Testis (tissue), 3 donors: ENCODE results near the gene ZMAT2. TPM values are rescaled to one million over a fixed set of nuclear protein-coding genes. Genes with fewer than 3 reads are reported as not detected.

ENCODE experiments used
- DNase-seq: peaks from one replicate; pipeline ENCODE4 v3.0.0-alpha.2; 2019
- H3K27ac ChIP-seq, 2 donors: fragments of 200-600 bp; sonication (generic); one replicate each; pipeline ENCODE4 v1.5.1; 2019
- H3K27me3 ChIP-seq: fragments of 200-600 bp; sonication (generic); one replicate; pipeline ENCODE4 v1.5.1; 2019
- H3K36me3 ChIP-seq: fragments of 200-600 bp; sonication (generic); one replicate; pipeline ENCODE4 v1.5.1; 2017; ENCODE audit warnings: low read depth; ENCODE audit errors: missing control alignments
- H3K4me1 ChIP-seq: fragments of 200-600 bp; sonication (generic); one replicate; pipeline ENCODE4 v1.5.1; 2019
- H3K4me3 ChIP-seq, 2 donors: fragments of 200-600 bp; sonication (generic); one replicate each; pipeline ENCODE4 v1.5.1; 2017 to 2019
- H3K9me3 ChIP-seq: fragments of 200-600 bp; sonication (generic); one replicate; pipeline ENCODE4 v1.5.1; 2017
- POLR2A ChIP-seq: fragments of 450-650 bp; IDR thresholded peaks from one replicate; pipeline ENCODE4 v1.6.1; 2017; ENCODE audit warnings: antibody characterized with exemption, mild to moderate bottlenecking, moderate library complexity
- WGBS, 2 donors: methylation state at CpG; one replicate each; pipeline ENCODE4 v1.1.5; 2018; 5-methylcytosine and 5-hydroxymethylcytosine counted together
- intact Hi-C: fragments of 100-400 bp; cut with DNase I; formaldehyde crosslinking; loops from one replicate; pipeline ENCODE4 v1.15.1; 2023; ENCODE audit warnings: low total_unique reads
- polyA plus RNA-seq: library from polyadenylated mRNA; stranded (reverse); fragments of 350-450 nt; fragmentation: Illumina TruSeq; extraction: RNeasy Lipid Tissue Mini Kit (QIAGEN cat#74804); gene quantifications from one replicate; pipeline ENCODE4 v1.2.3, GENCODE V29; 2014; ENCODE audit warnings: low read depth, low replicate concordance; ENCODE audit not compliant: insufficient read depth
- small RNA-seq, 2 donors: library from RNA; depleted of rRNA; stranded (forward); fragments of <200 nt; gene quantifications; one replicate each; pipeline ENCODE3, GENCODE V24; 2016
- total RNA-seq, 2 donors: library from RNA; depleted of rRNA; stranded (reverse); fragments of >200 nt; gene quantifications; one replicate each; pipeline ENCODE4 v1.2.3, GENCODE V29; 2016
- TF ChIP-seq, protein P1 (sequence below), 3 experiments: fragments of 450-650 bp in 2 of 3; fragments of 200-600 bp in 1 of 3; sonication (generic) in 1 of 3; IDR thresholded peaks; one replicate each; pipeline ENCODE4 v1.5.1; 2016 to 2019; ENCODE audit warnings: antibody characterized with exemption in 3 of 3, mild to moderate bottlenecking in 2 of 3, moderate library complexity in 1 of 3

The ZMAT2 gene
- total and polyA plus RNA-seq, 3 donors from 2014 or later, result 28.5 to 50.5 (median 30.2) TPM

DNA sequence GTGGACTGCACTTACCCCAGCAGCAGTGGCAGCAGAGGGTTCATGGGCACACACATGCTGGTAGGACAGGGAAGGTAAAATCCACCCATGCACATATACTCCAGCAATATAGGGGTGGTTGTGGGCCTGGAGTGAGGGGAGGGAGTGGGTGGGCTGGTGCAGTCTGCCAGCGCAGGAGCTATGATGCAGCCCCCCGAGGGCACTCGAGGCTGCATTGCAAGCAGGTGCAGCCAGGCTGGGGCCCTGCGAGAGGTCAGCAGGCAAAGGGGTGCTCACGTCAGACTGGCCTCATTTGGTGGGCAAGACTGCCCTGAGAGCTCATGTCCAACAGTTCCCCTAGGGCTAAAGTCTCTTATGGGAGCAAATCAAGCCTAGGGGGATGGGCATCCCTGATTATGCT is 53.3 kb downstream of the ZMAT2 start:
- no peaks in the 10 kb centered on the region for H3K4me1 ChIP-seq
- intact Hi-C loops, result no loop called here
- 80 to 84% methylated on average over 1 to 5 of the region's 5 CpGs for WGBS, 2 donors
- no peak overlapping the region for H3K4me3 ChIP-seq
- no peaks in the 10 kb centered on the region for H3K36me3 ChIP-seq
- no peaks in the 10 kb centered on the region for H3K27me3 ChIP-seq
- no peak for TF ChIP-seq POLR2A
- TF ChIP-seq, protein P1, sequence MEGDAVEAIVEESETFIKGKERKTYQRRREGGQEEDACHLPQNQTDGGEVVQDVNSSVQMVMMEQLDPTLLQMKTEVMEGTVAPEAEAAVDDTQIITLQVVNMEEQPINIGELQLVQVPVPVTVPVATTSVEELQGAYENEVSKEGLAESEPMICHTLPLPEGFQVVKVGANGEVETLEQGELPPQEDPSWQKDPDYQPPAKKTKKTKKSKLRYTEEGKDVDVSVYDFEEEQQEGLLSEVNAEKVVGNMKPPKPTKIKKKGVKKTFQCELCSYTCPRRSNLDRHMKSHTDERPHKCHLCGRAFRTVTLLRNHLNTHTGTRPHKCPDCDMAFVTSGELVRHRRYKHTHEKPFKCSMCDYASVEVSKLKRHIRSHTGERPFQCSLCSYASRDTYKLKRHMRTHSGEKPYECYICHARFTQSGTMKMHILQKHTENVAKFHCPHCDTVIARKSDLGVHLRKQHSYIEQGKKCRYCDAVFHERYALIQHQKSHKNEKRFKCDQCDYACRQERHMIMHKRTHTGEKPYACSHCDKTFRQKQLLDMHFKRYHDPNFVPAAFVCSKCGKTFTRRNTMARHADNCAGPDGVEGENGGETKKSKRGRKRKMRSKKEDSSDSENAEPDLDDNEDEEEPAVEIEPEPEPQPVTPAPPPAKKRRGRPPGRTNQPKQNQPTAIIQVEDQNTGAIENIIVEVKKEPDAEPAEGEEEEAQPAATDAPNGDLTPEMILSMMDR (IDR thresholded peaks at IDR 0.05), result no peak
- H3K27ac ChIP-seq, result no peak overlapping the region
- no peak for DNase-seq
- no peaks in the 10 kb centered on the region for H3K9me3 ChIP-seq

Small RNA genes within 50 kb of the gene (small RNA-seq; reads per million reads assigned to genes)
- gene VTRNA1-1 (12.8 to 13.9 reads per million in 2 donors), gene VTRNA1-2 (3.0 to 5.8 reads per million in 2 donors), gene VTRNA1-3 (0 reads per million in 2 donors)

Other genes with a start within 250 kb of the ZMAT2 start
- gene EIF4EBP3, start 152.8 kb upstream of the ZMAT2 start, total RNA-seq, result 10 to 100 TPM; 11.7 to 14.0 TPM
- gene EIF4EBP3, start 152.8 kb upstream of the ZMAT2 start, polyA plus RNA-seq, result 47.3 TPM
- gene SRA1, start 143.0 kb upstream of the ZMAT2 start, total RNA-seq, result 10 to 100 TPM; 43.1 to 51.3 TPM
- 49.0 TPM for gene SRA1, start 143.0 kb upstream of the ZMAT2 start, polyA plus RNA-seq
- 100 to 1,000 TPM; 122 to 129 TPM for gene APBB3, start 135.8 kb upstream of the ZMAT2 start, total RNA-seq
- 73.1 TPM for gene APBB3, start 135.8 kb upstream of the ZMAT2 start, polyA plus RNA-seq
- 100 to 1,000 TPM in 1 of 2 donors, 10 to 100 TPM in 1; 84.3 to 105 TPM for gene SLC35A4, start 135.6 kb upstream of the ZMAT2 start, total RNA-seq
- gene SLC35A4, start 135.6 kb upstream of the ZMAT2 start, polyA plus RNA-seq, result 97.0 TPM
- gene CD14, start 67.3 kb upstream of the ZMAT2 start, total RNA-seq, result 10 to 100 TPM; 23.7 to 41.1 TPM
- 40.5 TPM for gene CD14, start 67.3 kb upstream of the ZMAT2 start, polyA plus RNA-seq
- gene TMCO6, start 61.0 kb upstream of the ZMAT2 start, total RNA-seq, result 100 to 1,000 TPM in 1 of 2 donors, 10 to 100 TPM in 1; 58.0 to 103 TPM
- 34.5 TPM for gene TMCO6, start 61.0 kb upstream of the ZMAT2 start, polyA plus RNA-seq
- gene NDUFA2, start 52.8 kb upstream of the ZMAT2 start, total RNA-seq, result 100 to 1,000 TPM in 1 of 2 donors, 10 to 100 TPM in 1; 82.6 to 109 TPM
- gene NDUFA2, start 52.8 kb upstream of the ZMAT2 start, polyA plus RNA-seq, result 116 TPM
- 100 to 1,000 TPM; 160 to 192 TPM for gene IK, start 52.6 kb upstream of the ZMAT2 start, total RNA-seq
- gene IK, start 52.6 kb upstream of the ZMAT2 start, polyA plus RNA-seq, result 187 TPM
- gene WDR55, start 35.5 kb upstream of the ZMAT2 start, total RNA-seq, result 10 to 100 TPM; 17.6 to 21.1 TPM
- gene WDR55, start 35.5 kb upstream of the ZMAT2 start, polyA plus RNA-seq, result 11.7 TPM
- gene DND1, start 26.9 kb upstream of the ZMAT2 start, total RNA-seq, result 10 to 100 TPM; 31.8 to 47.2 TPM
- 21.8 TPM for gene DND1, start 26.9 kb upstream of the ZMAT2 start, polyA plus RNA-seq
- 10 to 100 TPM; 58.7 to 63.9 TPM for gene HARS1, start 9.1 kb upstream of the ZMAT2 start, total RNA-seq
- gene HARS1, start 9.1 kb upstream of the ZMAT2 start, polyA plus RNA-seq, result 73.4 TPM
- 10 to 100 TPM; 40.2 to 43.1 TPM for gene HARS2, start 9.0 kb upstream of the ZMAT2 start, total RNA-seq
- gene HARS2, start 9.0 kb upstream of the ZMAT2 start, polyA plus RNA-seq, result 30.8 TPM
- 1 to 10 TPM; 1.7 to 2.6 TPM for gene PCDHA1, start 85.7 kb downstream of the ZMAT2 start, total RNA-seq
- gene PCDHA1, start 85.7 kb downstream of the ZMAT2 start, polyA plus RNA-seq, result 1.8 TPM
- 1 to 10 TPM; 1.0 to 1.3 TPM for gene PCDHA2, start 94.4 kb downstream of the ZMAT2 start, total RNA-seq
- gene PCDHA2, start 94.4 kb downstream of the ZMAT2 start, polyA plus RNA-seq, result 0.57 TPM
- gene PCDHA3, start 100.6 kb downstream of the ZMAT2 start, total RNA-seq, result 1 to 10 TPM in 1 of 2 donors, under 1 TPM in 1; 0.79 to 2.0 TPM
- gene PCDHA3, start 100.6 kb downstream of the ZMAT2 start, polyA plus RNA-seq, result 0.74 TPM
- 1 to 10 TPM; 3.4 to 4.5 TPM for gene PCDHA4, start 106.6 kb downstream of the ZMAT2 start, total RNA-seq
- 1.3 TPM for gene PCDHA4, start 106.6 kb downstream of the ZMAT2 start, polyA plus RNA-seq
- gene PCDHA5, start 121.2 kb downstream of the ZMAT2 start, total RNA-seq, result 1 to 10 TPM; 1.0 to 1.7 TPM
- gene PCDHA5, start 121.2 kb downstream of the ZMAT2 start, polyA plus RNA-seq, result 0.21 TPM
- 1 to 10 TPM; 2.3 to 4.6 TPM for gene PCDHA6, start 127.5 kb downstream of the ZMAT2 start, total RNA-seq
- gene PCDHA6, start 127.5 kb downstream of the ZMAT2 start, polyA plus RNA-seq, result 0.88 TPM
- gene PCDHA7, start 133.8 kb downstream of the ZMAT2 start, total RNA-seq, result 1 to 10 TPM; 2.7 to 3.8 TPM
- gene PCDHA7, start 133.8 kb downstream of the ZMAT2 start, polyA plus RNA-seq, result 0.78 TPM
- gene PCDHA8, start 140.7 kb downstream of the ZMAT2 start, total RNA-seq, result 1 to 10 TPM; 1.2 to 1.9 TPM
- 0.24 TPM for gene PCDHA8, start 140.7 kb downstream of the ZMAT2 start, polyA plus RNA-seq
- 1 to 10 TPM; 2.0 to 2.3 TPM for gene PCDHA9, start 147.9 kb downstream of the ZMAT2 start, total RNA-seq
- gene PCDHA9, start 147.9 kb downstream of the ZMAT2 start, polyA plus RNA-seq, result 1.1 TPM
- gene PCDHA10, start 155.4 kb downstream of the ZMAT2 start, total RNA-seq, result 1 to 10 TPM; 3.3 to 4.4 TPM
- gene PCDHA10, start 155.4 kb downstream of the ZMAT2 start, polyA plus RNA-seq, result 0.95 TPM
- gene PCDHA11, start 168.5 kb downstream of the ZMAT2 start, total RNA-seq, result 1 to 10 TPM; 2.9 to 4.6 TPM
- 2.7 TPM for gene PCDHA11, start 168.5 kb downstream of the ZMAT2 start, polyA plus RNA-seq
- gene PCDHA12, start 174.9 kb downstream of the ZMAT2 start, total RNA-seq, result 1 to 10 TPM; 4.0 to 4.3 TPM
- 1.9 TPM for gene PCDHA12, start 174.9 kb downstream of the ZMAT2 start, polyA plus RNA-seq
- 1 to 10 TPM; 4.4 to 4.7 TPM for gene PCDHA13, start 181.7 kb downstream of the ZMAT2 start, total RNA-seq
- 1.8 TPM for gene PCDHA13, start 181.7 kb downstream of the ZMAT2 start, polyA plus RNA-seq
- gene PCDHAC1, start 225.9 kb downstream of the ZMAT2 start, total RNA-seq, result 1 to 10 TPM; 5.5 to 7.5 TPM
- 1.8 TPM for gene PCDHAC1, start 225.9 kb downstream of the ZMAT2 start, polyA plus RNA-seq